Lung microvascular endothelial cell (primary cell): Measurements from ENCODE around the gene COL4A4. TPM values are rescaled to one million over a fixed set of nuclear protein-coding genes. Genes with fewer than 3 reads are reported as not detected.

Experiments
- DNase-seq, 2 donors: peaks; one replicate each; pipeline versions ENCODE4 v3.0.0 to v3.0.0-alpha.2; 2010; ENCODE audit warnings: low read depth in 2 of 2
- total RNA-seq: library from RNA; depleted of rRNA; stranded (reverse); fragments of >200 nt; gene quantifications from 2 replicates; pipeline ENCODE4 v1.2.1, GENCODE V29; 2014

COL4A4 gene
- total RNA-seq, 1 donor from 2014 or later = not detected

DNA sequence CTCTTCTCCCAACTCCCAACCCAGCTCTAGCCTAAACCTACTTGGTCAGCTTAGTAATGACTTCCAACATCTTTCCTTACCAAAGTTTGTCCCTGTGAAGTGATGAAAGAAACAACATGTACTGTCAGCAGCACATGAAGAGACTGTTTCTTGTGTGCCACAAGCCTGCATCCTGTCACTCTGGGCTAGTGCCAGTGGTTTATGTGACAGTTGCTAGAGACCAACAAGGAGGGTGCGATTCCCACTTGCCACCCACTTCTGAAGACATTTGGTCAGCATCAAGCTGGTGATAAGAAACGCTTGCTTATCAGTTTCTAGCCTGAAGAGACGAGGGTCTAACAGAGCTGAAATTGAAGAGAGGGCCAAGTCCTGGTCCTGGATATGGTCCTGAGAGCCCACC, 132.6 kb downstream of the COL4A4 start:
- no peak for DNase-seq

DNA sequence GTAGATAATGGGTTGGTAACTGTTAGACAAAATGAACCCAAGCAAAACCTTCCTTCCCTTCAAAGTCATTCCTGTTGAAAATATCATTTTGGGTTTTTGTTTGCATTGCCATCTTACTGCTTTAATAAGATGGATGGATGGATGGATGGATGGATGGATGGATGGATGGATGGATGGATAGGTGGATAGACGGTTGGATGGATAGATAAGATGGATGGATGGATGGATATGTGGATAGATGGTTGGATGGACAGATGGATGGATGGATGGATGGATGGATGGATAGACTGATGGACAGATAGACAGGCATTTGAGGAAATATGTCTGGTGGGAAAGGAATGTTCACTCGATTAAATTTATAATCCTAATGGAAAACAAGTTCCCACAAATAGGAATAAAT, 133.2 kb downstream of the COL4A4 start:
- DNase-seq = no peak

DNA sequence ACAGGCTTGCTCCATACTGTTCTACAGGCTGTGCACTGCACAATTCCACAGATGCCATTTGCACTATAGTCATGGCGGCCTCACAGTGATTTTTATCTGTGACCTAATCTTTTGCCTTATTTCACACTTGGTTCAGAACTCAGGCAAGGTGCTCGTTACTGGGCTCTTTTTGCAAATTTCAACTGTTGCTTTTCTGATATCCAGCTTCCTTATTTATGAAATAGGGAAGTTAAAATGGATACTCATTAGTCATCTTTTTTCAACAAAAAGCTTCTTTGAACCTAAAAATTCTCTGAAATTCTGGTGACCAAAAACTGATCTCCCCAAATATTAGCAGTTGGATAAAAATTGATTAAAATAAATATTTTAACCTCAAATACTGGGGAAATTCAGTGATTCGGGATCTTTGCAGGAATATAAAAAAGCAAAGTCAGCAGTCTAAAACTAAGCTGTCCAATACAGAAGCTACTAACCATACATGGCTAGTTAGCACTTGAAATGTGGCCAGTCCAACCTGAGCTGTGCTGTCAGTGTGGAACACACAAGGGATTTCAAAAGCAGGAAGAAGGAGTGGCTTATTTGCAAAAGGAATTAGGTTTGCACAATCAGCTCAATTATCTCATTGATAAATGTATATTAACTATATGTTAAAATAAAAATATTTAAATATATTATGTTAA, 134.4 kb downstream of the COL4A4 start:
- DNase-seq = no peak

DNA sequence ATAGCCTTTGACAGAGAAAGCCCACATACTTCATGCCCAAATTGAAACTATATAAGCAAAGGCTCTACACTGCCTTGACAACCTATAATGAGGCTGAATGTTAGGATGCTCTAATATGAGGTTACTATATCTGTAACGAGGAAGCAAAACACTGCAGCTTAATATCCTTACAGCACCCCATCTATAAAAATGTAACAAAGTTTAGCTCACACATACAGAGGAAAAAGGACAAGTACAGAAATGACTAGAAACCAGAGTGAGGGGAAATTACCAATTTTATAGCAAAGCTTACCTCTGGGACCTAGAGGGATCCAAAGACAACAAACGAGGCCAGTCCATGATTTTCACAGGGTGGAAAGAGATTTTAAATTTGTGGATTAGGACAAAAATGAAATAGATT, 138.5 kb downstream of the COL4A4 start:
- no peak for DNase-seq

- no peak for DNase-seq
Measured at GRCh38 chr2:227022608-227023007, 141.4 kb downstream of the COL4A4 start.

GRCh38 chr2:227020416-227020815, 143.6 kb downstream of the COL4A4 start:
- DNase-seq = no peak

GRCh38 chr2:227016894-227017293, 147.1 kb downstream of the COL4A4 start:
- DNase-seq = no peak

- DNase-seq = no peak
Measured at GRCh38 chr2:227013881-227014280, 150.1 kb downstream of the COL4A4 start.

- DNase-seq = no peak
Measured at GRCh38 chr2:227013330-227013729, 150.7 kb downstream of the COL4A4 start.

DNA sequence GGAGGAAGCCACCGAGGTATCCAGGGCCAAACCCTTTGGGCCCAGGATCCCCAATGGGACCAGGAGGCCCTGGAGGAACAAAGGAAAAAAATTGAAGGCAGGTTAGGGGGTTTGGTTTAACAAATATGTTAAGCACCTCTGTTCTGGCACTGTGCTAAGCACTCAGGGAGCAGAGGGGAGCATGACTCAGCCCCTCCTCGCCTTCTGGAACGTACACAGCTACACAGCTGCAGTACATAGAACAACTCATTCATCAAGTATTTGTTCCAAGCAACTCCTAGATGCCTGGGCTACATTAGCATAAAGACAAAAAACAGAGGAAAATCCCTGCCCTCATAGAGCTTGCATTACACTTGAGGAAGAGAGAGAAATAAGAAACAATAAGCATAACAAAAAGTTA, 153.6 kb downstream of the COL4A4 start:
- no peak for DNase-seq

DNA sequence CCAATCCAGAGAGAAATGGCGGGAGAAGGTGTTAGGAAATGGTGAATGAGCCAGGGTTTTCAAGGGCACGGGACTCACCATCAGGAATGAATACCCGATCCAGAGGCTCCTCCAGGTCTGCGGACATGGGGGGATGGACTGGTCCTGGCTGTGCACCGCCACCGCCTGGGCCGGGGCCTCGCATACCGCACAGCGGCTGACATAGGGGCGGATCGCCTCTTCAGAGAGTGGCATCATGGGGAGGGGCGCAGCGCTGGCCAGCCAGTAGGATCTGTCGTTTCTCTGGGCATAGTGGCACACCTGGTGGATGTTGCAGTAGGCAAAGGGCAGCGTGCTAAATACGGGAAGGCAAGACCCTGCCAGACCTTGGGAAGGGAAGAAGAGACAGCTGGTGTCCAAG, 156.1 kb downstream of the COL4A4 start:
- no peak for DNase-seq

- no peak for DNase-seq
Measured at GRCh38 chr2:227007148-227007547, 156.9 kb downstream of the COL4A4 start.

DNA sequence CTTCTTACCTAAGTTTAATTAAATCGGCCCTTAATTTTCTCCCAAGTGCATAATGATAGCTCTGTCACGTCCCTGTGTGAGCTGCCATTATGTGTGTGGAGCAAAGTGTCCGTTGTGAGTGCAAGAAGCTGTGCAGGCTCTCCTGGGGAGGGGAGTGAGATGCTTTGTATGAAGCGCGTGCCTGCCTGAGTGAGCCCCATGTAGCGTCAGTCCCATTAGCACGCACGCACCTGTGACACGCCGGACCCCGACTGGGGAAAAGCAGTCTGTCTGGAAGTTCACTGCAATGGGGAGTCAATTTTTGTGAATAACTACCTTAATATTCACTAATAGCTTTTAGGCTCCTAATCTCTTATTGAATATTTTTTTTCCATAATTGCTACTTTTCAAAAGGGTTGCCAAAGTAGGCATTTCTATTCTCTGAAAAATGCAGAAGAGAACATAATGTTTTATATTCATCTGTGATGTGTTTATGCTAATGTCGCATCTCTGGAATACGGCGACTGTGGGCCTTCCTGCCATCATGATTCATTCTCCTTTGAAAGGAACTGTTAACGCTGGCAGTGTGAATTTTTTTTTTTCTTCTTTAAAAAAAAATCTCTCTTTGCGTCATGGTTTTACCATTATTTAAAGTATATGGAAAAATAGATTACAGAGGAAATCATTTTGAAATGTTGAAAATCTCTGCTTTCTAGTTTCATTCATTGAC, 157.7 kb downstream of the COL4A4 start:
- DNase-seq = no peak

- DNase-seq = no peak
Measured at GRCh38 chr2:227004482-227004881, 159.5 kb downstream of the COL4A4 start.

DNA sequence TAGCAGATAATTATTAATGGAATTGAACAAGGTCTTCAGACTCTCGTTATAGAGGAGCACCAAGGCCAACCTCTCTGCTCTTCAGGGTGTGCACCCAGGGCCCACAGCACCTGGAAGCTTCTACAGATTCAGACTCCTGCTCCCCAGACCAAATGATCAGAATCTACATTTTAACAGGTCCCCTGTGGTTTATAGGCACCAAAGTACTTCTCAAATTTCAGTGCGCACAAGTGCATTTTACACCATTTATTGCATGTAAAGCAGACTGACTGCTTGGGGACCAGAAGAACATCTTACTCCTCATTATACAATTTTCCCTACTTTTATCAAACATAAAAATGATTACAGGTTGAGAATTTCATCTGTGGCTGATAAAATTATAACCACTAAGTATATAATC, 163.9 kb downstream of the COL4A4 start:
- no peak for DNase-seq

- no peak for DNase-seq
Measured at GRCh38 chr2:226999661-227000060, 164.3 kb downstream of the COL4A4 start.

DNA sequence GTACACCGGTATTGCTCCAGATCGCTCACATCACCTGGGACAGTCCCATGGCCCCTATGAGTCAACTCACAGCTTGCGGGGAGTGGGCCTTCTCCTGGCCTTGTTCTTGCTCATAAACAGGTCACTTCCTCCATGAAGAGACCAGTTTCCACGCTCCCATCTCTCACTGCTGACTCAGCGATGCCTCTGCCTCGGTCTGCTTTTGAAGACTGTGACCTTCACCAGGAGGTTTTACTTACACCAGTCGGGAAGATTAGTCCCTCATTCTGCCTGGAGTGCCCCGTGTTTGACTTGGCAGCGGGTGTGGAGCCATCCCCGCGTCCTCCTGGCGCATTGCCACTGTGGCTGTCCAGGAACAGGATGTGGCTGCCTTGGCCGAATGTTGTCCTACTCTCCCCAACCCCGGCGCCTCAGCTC, 168.4 kb downstream of the COL4A4 start:
- DNase-seq = peak; percentile 71 to 73

DNA sequence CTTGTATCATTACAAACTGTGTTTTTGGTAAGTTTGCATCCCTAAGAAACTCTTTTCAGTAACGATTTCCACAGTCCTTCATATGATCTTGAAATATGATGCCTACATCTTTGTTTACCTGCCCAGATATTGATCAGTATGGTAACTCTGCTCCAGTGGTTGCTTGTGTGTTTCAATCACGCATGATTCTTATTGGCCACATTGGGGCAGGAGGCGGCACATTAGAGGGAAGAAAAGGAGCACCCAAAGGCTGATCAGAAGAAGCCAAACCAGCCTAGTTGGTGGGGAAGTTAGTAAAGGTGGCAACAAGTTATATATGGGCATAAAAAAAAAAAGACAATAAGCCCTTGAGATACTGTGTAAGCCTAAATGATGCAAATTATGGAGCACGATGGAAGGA, 169.2 kb downstream of the COL4A4 start:
- DNase-seq = peak in 1 of 2 donors; percentile 6

- DNase-seq = no peak
Measured at GRCh38 chr2:226993171-226993570, 170.8 kb downstream of the COL4A4 start.

DNA sequence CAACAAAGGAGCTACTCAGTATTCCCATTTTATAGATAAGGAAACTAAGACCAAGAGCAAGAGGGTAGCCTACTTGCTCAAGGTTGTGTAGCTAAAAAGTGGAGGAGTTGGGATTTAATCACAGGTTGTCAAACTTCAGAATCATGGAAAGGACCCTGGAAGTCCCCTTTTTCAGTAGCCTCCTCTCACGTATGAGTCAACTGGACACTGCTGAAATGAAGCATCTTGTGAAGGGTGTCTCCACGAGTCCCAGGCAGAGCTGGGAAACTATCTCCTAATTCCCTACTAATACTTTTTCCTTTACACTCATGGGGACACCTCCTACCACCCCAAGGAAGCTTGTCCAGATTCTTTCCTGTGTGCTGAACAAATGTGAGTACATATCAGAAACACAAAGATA, 172.3 kb downstream of the COL4A4 start:
- no peak for DNase-seq

DNA sequence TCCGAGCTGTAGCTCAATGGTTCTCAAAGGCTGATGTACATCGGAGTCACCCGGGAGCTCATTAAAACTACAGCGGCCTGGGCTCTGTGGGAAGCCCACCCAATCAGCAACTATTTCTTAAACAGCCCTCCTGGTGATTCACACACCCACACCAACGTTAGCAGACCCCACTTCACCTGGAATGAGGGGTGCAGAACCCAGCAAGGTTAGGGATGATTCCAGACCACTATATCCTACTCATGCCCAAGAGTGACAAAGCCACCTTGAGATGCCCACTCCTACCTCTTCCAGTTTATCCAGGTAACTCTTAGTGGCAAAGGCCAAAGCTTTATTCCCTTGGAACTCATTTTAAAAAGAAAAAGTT, 178.4 kb downstream of the COL4A4 start:
- no peak for DNase-seq

DNA sequence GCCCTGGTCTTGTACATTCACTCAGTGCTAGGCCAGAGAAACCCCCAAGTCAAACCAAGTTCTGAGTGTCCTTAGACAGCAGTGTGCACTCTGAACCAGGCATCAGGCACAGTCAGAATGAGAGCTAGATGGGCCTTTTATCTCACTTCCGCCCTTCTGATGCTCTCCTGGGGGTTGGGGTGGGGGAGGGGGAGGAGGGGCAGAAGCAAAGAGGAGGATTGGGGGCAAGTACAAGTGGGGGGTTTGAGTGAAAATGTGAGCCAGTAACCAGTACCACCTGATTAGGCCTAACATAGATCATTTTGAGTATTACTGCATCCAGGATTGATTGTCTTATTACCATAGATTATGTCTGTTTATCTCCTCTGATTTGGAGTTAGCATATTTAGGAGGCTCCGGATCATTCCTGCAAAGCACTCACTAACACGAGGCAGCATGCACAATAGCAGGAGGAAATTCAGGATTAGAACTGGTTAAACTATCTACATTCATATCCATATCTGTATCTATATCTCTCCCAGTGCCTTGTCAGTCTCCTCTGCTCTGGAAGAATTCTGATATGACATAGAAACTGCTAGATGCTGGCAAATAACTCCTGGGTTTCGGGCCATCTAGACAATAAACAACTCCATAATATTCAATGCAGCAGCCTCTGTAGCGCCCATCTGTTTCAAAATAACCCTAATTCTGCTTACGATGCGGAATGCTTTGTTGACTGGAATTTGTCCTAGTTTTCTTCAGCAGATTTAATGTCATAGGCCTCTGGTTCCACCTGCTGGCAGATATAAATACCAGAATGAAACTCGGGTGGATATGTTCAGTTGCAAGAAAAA, 179.0 kb downstream of the COL4A4 start:
- DNase-seq = peak; percentile 66 to 84
